ENCODE data around the gene PREX1.
A peak's percentile ranks its signal among the peaks of the same experiment; 100 is the strongest.

Gene PREX1

DNA sequence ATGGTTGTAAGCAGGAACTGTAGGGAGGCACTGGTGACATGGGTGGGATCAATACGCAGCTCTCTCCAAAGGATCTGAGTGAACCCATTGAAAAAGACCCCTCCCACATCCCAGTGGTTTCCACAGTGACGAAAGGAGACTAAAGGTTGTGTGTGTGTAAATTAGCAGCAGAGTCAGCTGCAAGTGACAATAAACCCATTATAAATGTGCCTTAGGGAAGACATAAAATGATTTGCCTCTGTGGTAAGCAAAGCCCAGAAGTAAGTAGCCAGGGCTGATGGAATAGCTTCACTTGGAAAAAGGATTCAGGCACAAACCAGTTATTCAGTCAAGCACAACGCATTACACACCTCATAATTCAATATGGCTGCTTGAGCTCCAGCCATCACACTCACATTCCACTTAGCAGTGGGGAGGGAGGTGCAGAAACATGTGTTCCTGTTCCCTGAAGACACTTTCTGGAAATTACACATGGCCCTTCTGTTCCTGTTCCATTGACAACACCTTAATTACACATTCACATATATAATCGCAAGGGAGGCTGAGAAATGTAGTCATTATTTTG is 231.4 kb downstream of the PREX1 start:
- no peak for DNase-seq

DNA sequence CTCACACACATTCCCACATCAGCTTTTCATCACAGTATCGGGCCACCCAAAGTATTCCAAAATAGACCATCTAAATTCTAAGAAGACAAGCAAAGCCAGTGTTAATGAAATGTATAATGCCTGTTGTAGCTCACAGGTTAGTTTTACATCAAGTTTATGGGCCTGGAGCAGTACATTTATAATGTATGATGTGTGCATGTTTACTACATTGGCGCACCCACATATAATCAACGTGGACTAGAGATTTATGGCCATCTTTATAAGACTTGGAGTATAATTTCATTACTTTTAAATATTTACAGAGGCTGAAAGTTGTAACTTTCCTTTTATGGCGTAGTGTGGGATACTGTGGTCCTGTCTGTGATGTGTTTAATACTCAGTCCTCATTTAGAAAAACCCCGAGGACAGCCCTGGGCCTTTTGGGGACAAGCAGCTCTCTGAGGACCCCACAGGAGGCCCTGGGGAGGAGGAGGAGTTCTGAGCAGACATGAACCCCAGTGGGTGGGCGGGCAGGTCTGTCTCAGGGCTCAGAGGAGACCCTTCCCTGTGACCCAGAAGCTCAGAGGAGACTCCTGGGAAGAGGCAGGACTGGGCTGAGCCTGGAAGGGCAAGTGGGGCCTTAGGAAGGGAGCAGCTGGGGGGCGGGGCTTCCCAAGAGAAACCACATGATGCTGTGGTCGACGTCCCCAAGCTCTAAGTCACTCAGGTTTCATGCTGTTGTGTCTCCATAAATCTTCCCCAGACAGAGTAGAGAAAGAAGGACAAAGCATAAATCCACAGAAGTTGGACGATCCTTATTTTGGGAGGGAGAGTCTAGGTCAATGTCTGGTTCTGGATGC is 232.1 kb downstream of the PREX1 start:
- no peak for DNase-seq

- no peak for DNase-seq
Measured at GRCh38 chr20:48594533-48594932, 233.3 kb downstream of the PREX1 start.

DNA sequence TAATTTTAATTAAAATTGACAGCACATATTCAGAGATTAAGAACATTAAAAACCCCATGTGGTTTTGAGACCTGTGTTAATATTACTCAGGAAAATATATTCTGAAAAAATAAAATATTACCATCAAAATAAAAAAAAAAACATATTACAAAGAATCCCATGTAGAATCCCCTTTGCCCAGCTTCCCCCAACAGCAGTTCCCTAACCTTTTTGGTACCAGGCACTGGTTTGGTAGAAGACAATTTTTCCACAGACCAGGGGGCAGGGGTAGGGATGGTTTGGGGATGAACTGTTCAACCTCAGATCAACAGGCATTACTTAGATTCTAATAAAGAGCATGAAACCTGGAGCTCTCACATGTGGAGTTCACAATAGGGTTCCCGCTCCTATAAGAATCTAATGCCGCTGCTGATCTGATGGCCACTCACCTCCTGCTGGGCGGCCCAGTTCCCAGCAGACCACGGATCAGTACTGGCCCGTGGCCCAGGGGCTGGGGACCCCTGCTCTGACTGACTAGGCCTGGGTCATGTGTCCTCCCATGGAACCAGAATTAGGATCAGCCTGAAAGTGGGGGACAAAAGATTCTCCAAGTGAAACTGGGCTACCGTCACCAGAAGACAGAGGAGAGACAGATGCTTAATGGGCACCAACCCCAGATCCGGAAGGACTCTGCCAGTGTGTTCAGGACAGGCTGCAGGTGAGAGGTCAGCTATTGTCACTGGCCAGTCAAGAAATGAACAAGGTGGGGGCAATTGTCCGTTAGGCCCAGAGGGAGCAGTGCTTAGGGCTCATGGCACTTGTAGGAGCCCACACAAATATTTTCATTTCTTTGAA is 235.5 kb downstream of the PREX1 start:
- DNase-seq = no peak

DNA sequence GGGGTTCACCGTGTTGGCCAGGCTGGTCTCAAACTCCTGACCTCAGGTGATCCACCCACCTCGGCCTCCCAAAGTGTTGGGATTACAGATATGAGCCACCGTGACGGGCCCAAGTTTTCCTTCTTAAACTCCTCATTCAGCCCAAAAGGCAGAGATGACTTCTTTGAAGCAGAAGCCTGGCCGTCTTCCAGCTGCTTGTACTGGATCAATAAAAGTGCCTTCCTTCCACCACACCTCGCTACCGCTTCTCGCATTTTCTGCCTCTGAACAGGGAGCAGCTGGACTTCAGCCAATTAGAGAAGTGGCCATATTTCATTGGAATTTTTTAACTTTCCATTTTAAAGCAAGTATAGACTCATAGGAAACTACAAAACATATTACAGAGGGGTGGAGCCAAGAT is 241.1 kb downstream of the PREX1 start:
- DNase-seq = no peak

DNA sequence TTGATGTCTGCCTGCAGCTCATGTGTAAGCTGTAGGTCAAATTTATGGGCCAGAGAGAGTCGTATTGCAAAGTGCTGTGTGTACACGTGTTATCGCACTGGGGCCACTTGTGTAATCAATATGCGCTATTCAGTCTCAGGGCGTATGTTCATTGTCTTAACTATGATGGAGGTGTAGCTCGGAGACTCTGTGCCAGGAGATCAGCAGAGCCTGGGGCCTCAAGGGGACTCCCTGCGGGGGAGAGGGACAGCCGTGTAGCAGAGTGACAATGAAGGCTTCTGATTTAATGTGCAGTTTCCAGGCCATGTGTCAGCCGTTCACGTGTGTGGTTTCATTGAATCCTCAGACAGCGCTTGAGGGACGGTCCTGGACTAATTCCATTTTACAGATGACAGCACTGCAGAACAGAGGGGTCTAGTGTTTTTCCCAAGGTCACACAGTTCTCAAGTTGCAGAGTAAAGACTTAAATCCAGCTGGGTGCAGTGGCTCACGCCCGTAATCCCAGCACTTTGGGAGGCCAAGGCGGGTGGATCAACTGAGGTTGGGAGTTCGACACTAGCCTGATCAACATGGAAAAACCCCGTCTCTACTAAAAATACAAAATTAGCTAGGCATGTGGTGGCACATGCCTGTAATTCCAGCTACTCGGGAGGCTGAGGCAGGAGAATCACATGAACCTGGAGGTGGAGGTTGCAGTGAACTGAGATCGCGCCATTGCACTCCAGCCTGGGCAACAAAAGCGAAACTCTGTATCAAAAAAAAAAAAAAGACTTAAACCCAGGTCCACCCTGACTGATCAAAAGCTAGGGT is 242.5 kb downstream of the PREX1 start:
- peak; percentile 26 for DNase-seq

GRCh38 chr20:48584391-48585060 is 243.3 kb downstream of the PREX1 start:
- no peak for DNase-seq

GRCh38 chr20:48583801-48584200 is 244.0 kb downstream of the PREX1 start:
- no peak for DNase-seq

- DNase-seq = no peak
Measured at GRCh38 chr20:48583171-48583570, 244.6 kb downstream of the PREX1 start.

- DNase-seq = no peak
Measured at GRCh38 chr20:48582673-48582985, 245.2 kb downstream of the PREX1 start.

GRCh38 chr20:48581167-48581566 is 246.6 kb downstream of the PREX1 start:
- DNase-seq = no peak

- DNase-seq = no peak
Measured at GRCh38 chr20:48578397-48579098, 249.3 kb downstream of the PREX1 start.

DNA sequence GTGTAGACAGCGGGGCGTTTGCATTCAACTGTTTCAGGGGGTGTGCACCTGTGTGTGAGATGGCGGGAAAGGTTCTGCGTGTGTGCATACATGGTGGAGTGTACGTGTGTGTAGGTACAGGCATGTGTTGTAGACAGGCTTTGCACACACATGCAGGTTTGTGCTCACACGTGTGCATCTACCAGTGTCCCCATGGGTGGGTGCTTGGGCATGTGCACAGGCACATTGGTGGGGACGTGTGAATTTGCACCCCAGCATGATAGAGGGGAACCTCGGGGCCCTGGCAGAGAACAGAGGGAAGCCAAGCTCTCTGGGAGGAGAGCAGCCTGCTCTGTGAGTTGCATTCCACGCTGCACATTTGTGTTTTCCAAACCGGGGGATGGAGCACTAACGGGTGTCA is 250.2 kb downstream of the PREX1 start:
- DNase-seq = no peak

DNA sequence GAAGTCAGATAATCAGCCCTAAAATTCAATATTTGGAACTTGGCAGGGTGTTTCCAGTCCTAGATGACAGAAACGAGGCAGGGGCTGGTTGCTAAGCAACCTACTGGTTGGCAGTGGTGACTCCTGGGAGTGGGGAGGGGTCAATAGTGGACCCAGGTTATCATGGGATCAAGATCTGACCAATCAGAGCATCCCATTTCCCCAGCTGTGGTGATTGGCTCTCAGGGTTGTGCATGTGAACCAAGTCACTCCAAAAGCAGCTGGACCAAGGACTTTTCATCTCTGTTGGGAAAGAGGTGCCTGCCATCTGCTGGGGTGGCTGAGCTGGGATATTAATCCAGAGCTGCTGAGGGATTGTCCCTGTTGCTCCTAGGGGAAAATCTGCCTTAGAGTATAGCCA is 253.4 kb downstream of the PREX1 start:
- no peak for DNase-seq

Measured in DMS79 (cell line).